Uterus (tissue), 2 donors: ENCODE results near the gene ACKR3.

ENCODE experiments used
- POLR2A ChIP-seq, 2 donors: fragments of 450-650 bp; IDR thresholded peaks; one replicate each; pipeline ENCODE4 v1.6.1; 2016; ENCODE audit warnings: antibody characterized with exemption in 2 of 2, mild to moderate bottlenecking in 1 of 2, moderate library complexity in 1 of 2
- TF ChIP-seq, protein P1 (sequence below), 4 experiments: fragments of 200-600 bp in 2 of 4; fragments of 450-650 bp in 2 of 4; sonication (generic) in 2 of 4; IDR thresholded peaks; one replicate each; pipeline ENCODE4 v1.5.1; 2016 to 2019; ENCODE audit warnings: antibody characterized with exemption in 4 of 4, mild to moderate bottlenecking in 2 of 4, moderate library complexity in 1 of 4

- TF ChIP-seq, protein P1, sequence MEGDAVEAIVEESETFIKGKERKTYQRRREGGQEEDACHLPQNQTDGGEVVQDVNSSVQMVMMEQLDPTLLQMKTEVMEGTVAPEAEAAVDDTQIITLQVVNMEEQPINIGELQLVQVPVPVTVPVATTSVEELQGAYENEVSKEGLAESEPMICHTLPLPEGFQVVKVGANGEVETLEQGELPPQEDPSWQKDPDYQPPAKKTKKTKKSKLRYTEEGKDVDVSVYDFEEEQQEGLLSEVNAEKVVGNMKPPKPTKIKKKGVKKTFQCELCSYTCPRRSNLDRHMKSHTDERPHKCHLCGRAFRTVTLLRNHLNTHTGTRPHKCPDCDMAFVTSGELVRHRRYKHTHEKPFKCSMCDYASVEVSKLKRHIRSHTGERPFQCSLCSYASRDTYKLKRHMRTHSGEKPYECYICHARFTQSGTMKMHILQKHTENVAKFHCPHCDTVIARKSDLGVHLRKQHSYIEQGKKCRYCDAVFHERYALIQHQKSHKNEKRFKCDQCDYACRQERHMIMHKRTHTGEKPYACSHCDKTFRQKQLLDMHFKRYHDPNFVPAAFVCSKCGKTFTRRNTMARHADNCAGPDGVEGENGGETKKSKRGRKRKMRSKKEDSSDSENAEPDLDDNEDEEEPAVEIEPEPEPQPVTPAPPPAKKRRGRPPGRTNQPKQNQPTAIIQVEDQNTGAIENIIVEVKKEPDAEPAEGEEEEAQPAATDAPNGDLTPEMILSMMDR (IDR thresholded peaks at IDR 0.05) = no peak
- TF ChIP-seq POLR2A (IDR thresholded peaks at IDR 0.05) = no peak
Measured at GRCh38 chr2:236550701-236551465, 18.7 kb upstream of the ACKR3 start.
